ENCODE measurements around the gene AEBP1. TPM values are rescaled to one million over a fixed set of nuclear protein-coding genes. Genes with fewer than 3 reads are reported as not detected.

AEBP1 gene
- total and polyA plus RNA-seq, 3 donors from 2014 or later, result 74.5 to 168 (median 102) TPM

GRCh38 chr7:44100458-44101302 is 3.5 kb upstream of the AEBP1 start:
- H3K4me1 ChIP-seq, result peaks cover 10% of the 10 kb centered on the region

GRCh38 chr7:44101303-44101965 is 2.7 kb upstream of the AEBP1 start:
- 75 to 88% methylated on average over 2 to 3 of the region's 3 CpGs for WGBS, 2 donors
- TF ChIP-seq CTCF (IDR thresholded peaks at IDR 0.05) (no peak), POLR2A (IDR thresholded peaks at IDR 0.05) (no peak)
- Histone ChIP-seq H3K36me3 (ENCODE audit: low read depth, missing control alignments) (no peaks in the 10 kb centered on the region), H3K4me1 (peaks cover 10% of the 10 kb centered on the region), H3K27me3 (no peaks in the 10 kb centered on the region), H3K9me3 (no peaks in the 10 kb centered on the region), H3K4me3 (no peak overlapping the region), H3K27ac (peak overlapping the region; percentile 59 to 65)
- intact Hi-C loops (cut with DNase I; ENCODE audit: low total_unique reads), result no loop called here
- DNase-seq, result no peak

More at GRCh38 chr7:44100458-44101302, 3.5 kb upstream of the AEBP1 start:
- H3K36me3 ChIP-seq (ENCODE audit: low read depth, missing control alignments), result no peaks in the 10 kb centered on the region
- TF ChIP-seq POLR2A (IDR thresholded peaks at IDR 0.05), result no peak
- TF ChIP-seq CTCF (IDR thresholded peaks at IDR 0.05), result no peak
- no peaks in the 10 kb centered on the region for H3K9me3 ChIP-seq
- WGBS, 2 donors, result 50 to 62% methylated on average over 7 to 10 of the region's 10 CpGs
- peak overlapping the region; percentile 59 to 65 for H3K27ac ChIP-seq
- intact Hi-C loops (cut with DNase I; ENCODE audit: low total_unique reads), result no loop called here
- no peak overlapping the region for H3K4me3 ChIP-seq
- DNase-seq, result no peak
- no peaks in the 10 kb centered on the region for H3K27me3 ChIP-seq

- DNase-seq, result no peak
- Histone ChIP-seq H3K36me3 (ENCODE audit: low read depth, missing control alignments) (no peaks in the 10 kb centered on the region), H3K27me3 (no peaks in the 10 kb centered on the region), H3K4me1 (peaks cover 14% of the 10 kb centered on the region), H3K4me3 (no peak overlapping the region), H3K9me3 (no peaks in the 10 kb centered on the region), H3K27ac (peak overlapping the region; percentile 59 to 65)
- WGBS, 2 donors, result 76 to 78% methylated on average over 14 of the region's 14 CpGs
- TF ChIP-seq POLR2A (IDR thresholded peaks at IDR 0.05), result no peak
- TF ChIP-seq CTCF (IDR thresholded peaks at IDR 0.05), result no peak
- intact Hi-C loops (cut with DNase I; ENCODE audit: low total_unique reads), result no loop called here
Measured at GRCh38 chr7:44101966-44102845, 1.9 kb upstream of the AEBP1 start.

- Histone ChIP-seq H3K4me1 (peaks cover 14% of the 10 kb centered on the region), H3K9me3 (no peaks in the 10 kb centered on the region), H3K27ac (peak overlapping the region in 1 of 2 donors; percentile 94), H3K4me3 (no peak overlapping the region), H3K36me3 (ENCODE audit: low read depth, missing control alignments) (no peaks in the 10 kb centered on the region), H3K27me3 (no peaks in the 10 kb centered on the region)
- 72 to 74% methylated on average over 6 to 8 of the region's 8 CpGs for WGBS, 2 donors
- TF ChIP-seq CTCF (IDR thresholded peaks at IDR 0.05), result no peak
- no peak for TF ChIP-seq POLR2A (IDR thresholded peaks at IDR 0.05)
- intact Hi-C loops (cut with DNase I; ENCODE audit: low total_unique reads), result no loop called here
- DNase-seq, result no peak
Measured at GRCh38 chr7:44102846-44103565, 1.1 kb upstream of the AEBP1 start.

Measured in testis (tissue), 3 donors.